Fibroblast of lung (primary cell): ENCODE data around the gene RNF186.

Source experiments
- CTCF ChIP-seq, 2 donors: IDR thresholded peaks in 1 of 2; conservative IDR thresholded peaks in 1 of 2; 1 replicate in 1 of 2; 2 replicates in 1 of 2; pipeline ENCODE4 v1.5.1; 2011 to 2012; ENCODE audit warnings: low read length in 2 of 2, control low read depth in 1 of 2, inconsistent platforms in 1 of 2, low read depth in 1 of 2, mild to moderate bottlenecking in 1 of 2
- EZH2 ChIP-seq: IDR thresholded peaks from 2 replicates; pipeline ENCODE4 v1.5.1; 2012; ENCODE audit warnings: low read length, control low read depth, mild to moderate bottlenecking; ENCODE audit errors: missing control alignments

- TF ChIP-seq CTCF (conservative IDR thresholded peaks at IDR 0.05 in 1 of 2, IDR thresholded peaks at IDR 0.05 in 1 of 2; ENCODE audit: low read depth in 1 of 2, low read length in 2 of 2) (no peak), EZH2 (no peak)
These were observed 6.7 kb downstream of the RNF186 start for GRCh38 chr1:19808351-19808750.
